ENCODE results near the gene GYS1.
"Not testable (repeated sequence)": the region's sequence is repeated elsewhere in the genome, so short reads cannot be mapped to it uniquely, and the experiment has no call there.

The GYS1 gene
- 25.1 to 49.2 reads per million in 2 donors for total RNA-seq

- peak; percentile 98 for DNase-seq
Measured at GRCh38 chr19:48993175-48994034, at the start of gene GYS1, which contains the start of gene RUVBL2. GYS1 (minus strand) TSS chr19:48993309; CDS start chr19:48993112, 197 bp downstream. RUVBL2 (plus strand) TSS chr19:48993887; CDS start chr19:48993912, 25 bp downstream.

DNA sequence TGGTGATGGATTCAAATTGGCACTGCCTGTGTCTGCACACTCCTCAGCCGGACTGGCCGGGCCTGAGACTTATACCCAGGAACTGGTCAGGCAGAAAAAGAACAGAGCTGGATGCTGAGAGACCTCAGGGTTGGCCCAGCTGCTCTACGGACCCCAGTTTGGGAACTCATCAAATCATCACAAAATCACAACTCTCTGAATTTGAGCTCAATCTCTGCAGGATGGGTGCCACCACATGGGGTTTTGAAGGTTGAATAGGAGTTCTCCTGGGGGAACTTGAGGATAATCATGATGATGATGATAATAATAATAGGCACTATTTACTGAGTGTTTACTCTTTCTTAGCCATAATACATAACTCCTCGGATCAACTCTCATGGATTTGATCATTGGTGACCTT lies 49.6 kb upstream of the GYS1 start:
- not testable (repeated sequence) for DNase-seq

GRCh38 chr19:49042177-49042576 lies 49.1 kb upstream of the GYS1 start:
- no peak for DNase-seq

DNA sequence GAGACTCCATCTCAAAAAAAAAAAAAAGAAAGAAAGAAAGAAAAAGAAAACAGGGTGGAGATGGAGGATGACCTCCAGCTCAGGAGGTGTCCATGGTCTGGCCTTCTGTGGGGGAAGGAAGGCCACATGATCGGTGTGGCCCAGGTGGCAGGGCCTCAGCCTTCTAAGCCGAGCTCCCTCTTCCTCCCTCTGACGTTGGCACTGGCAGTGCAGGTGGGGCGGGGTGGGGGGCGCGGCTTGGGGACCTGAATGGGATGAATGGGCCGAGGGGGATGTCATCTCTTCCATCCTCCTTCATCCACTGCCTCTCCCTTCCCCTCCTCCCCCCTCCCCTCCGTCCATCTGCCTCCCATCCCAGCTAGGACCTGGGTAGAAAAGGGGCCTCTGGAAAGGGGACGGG lies 46.6 kb upstream of the GYS1 start:
- not testable (repeated sequence) for DNase-seq

GRCh38 chr19:49038557-49039276 lies 45.6 kb upstream of the GYS1 start:
- not testable (repeated sequence) for DNase-seq

DNA sequence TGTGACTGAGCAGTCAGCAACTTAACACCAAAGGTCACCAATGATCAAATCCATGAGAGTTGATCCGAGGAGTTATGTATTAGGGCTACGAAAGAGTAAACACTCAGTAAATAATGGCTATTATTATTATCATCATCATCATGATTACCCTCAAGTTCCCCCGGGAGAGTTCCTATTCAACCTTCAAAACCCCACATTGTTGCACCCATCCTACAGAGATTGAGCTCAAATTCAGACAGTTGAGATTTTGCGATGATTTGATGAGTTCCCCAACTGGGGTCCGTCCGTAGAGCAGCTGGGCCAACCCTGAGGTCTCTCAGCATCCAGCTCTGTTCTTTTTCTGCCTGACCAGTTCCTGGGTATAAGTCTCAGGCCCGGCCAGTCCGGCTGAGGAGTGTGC lies 45.0 kb upstream of the GYS1 start:
- not testable (repeated sequence) for DNase-seq

GRCh38 chr19:49036815-49037214 lies 43.7 kb upstream of the GYS1 start, which contains the start of gene CGB1:
CGB1 (minus strand) TSS chr19:49036895; CDS start chr19:49036711, 184 bp downstream.
- DNase-seq: not testable (repeated sequence)

GRCh38 chr19:49031642-49032301 lies 38.7 kb upstream of the GYS1 start, which contains the start of gene CGB2:
CGB2 (plus strand) TSS chr19:49031890; CDS start chr19:49032096, 206 bp downstream.
- DNase-seq: peak; percentile 26

DNA sequence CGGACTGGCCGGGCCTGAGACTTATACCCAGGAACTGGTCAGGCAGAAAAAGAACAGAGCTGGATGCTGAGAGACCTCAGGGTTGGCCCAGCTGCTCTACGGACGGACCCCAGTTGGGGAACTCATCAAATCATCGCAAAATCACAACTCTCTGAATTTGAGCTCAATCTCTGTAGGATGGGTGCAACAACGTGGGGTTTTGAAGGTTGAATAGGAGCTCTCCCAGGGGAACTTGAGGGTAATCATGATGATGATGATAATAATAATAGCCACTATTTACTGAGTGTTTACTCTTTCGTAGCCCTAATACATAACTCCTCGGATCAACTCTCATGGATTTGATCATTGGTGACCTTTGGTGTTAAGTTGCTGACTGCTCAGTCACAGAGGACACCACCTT lies 37.2 kb upstream of the GYS1 start:
- not testable (repeated sequence) for DNase-seq

GRCh38 chr19:49029749-49030148 lies 36.6 kb upstream of the GYS1 start:
- DNase-seq: not testable (repeated sequence)

- not testable (repeated sequence) for DNase-seq
Measured at GRCh38 chr19:49028686-49029085, 35.6 kb upstream of the GYS1 start.

- DNase-seq: not testable (repeated sequence)
Measured at GRCh38 chr19:49025599-49025998, 32.5 kb upstream of the GYS1 start.

DNA sequence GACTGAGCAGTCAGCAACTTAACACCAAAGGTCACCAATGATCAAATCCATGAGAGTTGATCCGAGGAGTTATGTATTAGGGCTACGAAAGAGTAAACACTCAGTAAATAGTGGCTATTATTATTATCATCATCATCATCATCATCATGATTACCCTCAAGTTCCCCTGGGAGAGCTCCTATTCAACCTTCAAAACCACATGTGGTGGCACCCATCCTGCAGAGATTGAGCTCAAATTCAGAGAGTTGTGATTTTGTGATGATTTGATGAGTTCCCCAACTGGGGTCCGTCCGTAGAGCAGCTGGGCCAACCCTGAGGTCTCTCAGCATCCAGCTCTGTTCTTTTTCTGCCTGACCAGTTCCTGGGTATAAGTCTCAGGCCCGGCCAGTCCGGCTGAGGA lies 32.0 kb upstream of the GYS1 start:
- not testable (repeated sequence) for DNase-seq

GRCh38 chr19:49024233-49024632 lies 31.1 kb upstream of the GYS1 start, which contains the start of gene CGB3:
CGB3 (minus strand) TSS chr19:49024333; CDS start chr19:49023971, 362 bp downstream.
- not testable (repeated sequence) for DNase-seq

DNA sequence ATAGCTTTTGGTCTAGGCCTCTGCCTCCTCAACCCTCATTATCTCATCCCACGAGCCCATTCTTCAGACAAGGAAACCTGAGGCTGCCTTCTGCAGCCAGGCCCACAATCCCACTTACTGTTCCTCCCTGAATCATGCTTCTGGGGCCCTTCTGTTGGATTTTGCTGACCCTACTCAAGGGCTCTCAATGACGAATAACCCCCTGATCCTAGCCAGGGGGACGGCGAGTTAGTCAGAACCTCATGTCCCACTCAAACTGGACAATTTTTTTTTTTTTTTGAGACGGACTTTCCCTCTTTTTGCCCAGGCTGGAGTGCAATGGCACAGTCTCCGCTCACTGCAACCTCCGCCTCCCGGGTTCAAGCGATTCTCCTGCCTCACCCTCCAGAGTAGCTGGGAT lies 29.0 kb upstream of the GYS1 start:
- no peak for DNase-seq

DNA sequence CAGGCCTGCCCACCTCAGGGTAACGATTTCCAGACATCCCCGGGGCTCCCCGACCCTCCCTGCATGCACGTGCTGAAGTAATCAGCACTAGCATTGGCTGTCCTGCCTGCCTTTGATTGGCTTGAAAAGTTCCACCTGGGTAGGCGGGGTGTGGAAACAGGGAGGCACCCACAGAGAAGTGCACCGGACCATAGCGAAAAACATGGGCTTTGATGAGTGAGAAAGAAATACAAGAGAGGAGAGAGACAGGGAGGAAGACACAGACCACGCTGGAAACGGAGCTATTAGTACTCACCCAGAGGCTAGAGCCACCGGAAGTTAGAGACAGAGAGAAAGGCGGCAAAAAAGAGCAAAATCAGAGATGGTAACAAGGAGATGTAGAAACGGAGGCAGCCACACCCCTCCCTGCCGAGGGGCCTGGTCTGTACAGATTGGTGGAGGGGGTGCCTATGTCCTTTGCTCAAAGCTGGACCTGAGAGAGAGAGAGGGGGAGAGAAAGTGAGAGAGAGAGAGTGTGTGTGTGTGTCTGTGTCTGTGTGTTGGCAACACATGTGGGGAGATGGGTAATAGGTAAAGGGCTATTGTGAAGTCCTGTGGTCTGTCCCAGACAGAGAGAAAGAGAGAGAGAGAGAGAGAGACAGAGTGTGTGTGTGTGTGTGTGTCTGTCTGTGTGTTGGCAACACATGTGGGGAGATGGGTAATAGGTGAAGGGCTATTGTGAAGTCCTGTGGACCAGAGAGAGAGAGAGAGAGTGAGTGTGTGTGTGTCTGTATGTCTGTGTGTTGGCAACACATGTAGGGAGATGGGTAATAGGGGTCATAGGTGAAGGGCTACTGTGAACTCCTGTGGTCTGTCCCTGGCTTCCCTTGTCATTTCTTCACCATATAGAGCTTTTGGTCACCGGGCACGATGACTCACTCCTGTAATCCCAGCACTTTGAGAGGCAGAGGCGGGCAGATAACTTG lies 28.1 kb upstream of the GYS1 start:
- no peak for DNase-seq

GRCh38 chr19:49020342-49020741 lies 27.2 kb upstream of the GYS1 start:
- no peak for DNase-seq

DNA sequence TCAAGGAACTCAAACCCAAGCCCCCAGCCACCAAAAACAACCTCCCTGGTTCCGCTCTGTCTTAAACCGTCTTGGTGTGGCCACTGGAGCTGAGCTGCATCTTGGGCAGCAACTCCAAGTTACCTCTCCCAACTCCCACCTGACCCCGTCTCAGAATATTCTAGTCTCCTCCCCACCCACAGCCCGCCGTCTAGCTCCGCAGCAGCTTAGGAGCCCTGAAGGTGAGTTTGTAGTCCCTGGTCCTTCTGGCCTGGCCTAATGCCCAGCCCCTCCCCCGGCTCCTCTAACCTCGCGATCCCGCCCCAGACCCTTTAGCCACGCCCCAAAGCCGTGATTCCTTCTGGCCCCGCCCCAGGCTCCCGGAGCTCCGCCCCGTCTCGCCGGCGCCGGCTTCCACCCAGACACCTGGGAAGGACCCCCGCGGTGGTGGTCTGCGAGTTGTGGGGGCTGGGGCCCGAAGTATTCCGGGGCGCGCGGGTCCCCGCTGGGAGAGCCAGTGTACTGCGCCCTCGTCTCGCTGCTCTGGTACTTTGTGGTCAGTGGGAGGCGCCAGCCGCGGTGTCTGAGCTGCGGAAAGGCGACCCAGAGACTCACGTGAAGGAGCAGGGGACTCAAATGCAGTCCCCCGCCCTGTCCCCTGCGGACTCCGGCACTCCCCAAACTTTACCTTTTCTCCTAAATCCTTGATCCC lies 26.3 kb upstream of the GYS1 start:
- peak; percentile 52 for DNase-seq

- DNase-seq: not testable (repeated sequence)
Measured at GRCh38 chr19:49018388-49019241, 25.5 kb upstream of the GYS1 start.

Data from T-helper 9 cell (primary cell).